Measurements from ENCODE around the gene DPP6.

GRCh38 chr7:154437234-154437633, 385.0 kb downstream of the DPP6 start:
- TF ChIP-seq TAF1 (IDR thresholded peaks at IDR 0.05; ENCODE audit: low read depth) (no peak), ZBTB7A (IDR thresholded peaks at IDR 0.05; ENCODE audit: low read depth) (no peak), CEBPB (IDR thresholded peaks at IDR 0.05) (no peak), TEAD4 (IDR thresholded peaks at IDR 0.05) (no peak), EP300 (IDR thresholded peaks at IDR 0.05; ENCODE audit: borderline replicate concordance) (no peak), MAX (IDR thresholded peaks at IDR 0.05) (no peak), FOXM1 (IDR thresholded peaks at IDR 0.05; ENCODE audit: borderline replicate concordance, low read depth) (no peak), EGR1 (IDR thresholded peaks at IDR 0.05) (no peak), REST (IDR thresholded peaks at IDR 0.05; ENCODE audit: low read depth) (no peak), CREB1 (IDR thresholded peaks at IDR 0.05; ENCODE audit: low read depth) (no peak), RAD21 (IDR thresholded peaks at IDR 0.05; ENCODE audit: low read depth) (no peak), NFIC (IDR thresholded peaks at IDR 0.05) (no peak)

Data from Ishikawa (cell line).